ENCODE measurements around the gene GPR108.

GRCh38 chr19:6683971-6684370 is 53.4 kb downstream of the GPR108 start:
- TF ChIP-seq PATZ1 (CRISPR knock-in tag; IDR thresholded peaks at IDR 0.05; ENCODE audit: borderline replicate concordance) (no peak), ZC3H10 (CRISPR knock-in tag; IDR thresholded peaks at IDR 0.05) (no peak), ZFP3 (CRISPR knock-in tag; IDR thresholded peaks at IDR 0.05) (no peak), ARNTL (CRISPR knock-in tag; IDR thresholded peaks at IDR 0.05; ENCODE audit: borderline replicate concordance, low read depth) (no peak), CREB5 (CRISPR knock-in tag; IDR thresholded peaks at IDR 0.05; ENCODE audit: low read depth) (no peak), ZNF70 (CRISPR knock-in tag; IDR thresholded peaks at IDR 0.05) (no peak), ISL1 (CRISPR knock-in tag; IDR thresholded peaks at IDR 0.05) (no peak), TOX (CRISPR knock-in tag; IDR thresholded peaks at IDR 0.05; ENCODE audit: borderline replicate concordance) (no peak), RARB (CRISPR knock-in tag; IDR thresholded peaks at IDR 0.05) (no peak), ZNF8 (CRISPR knock-in tag; IDR thresholded peaks at IDR 0.05) (no peak), ESRRG (CRISPR knock-in tag; IDR thresholded peaks at IDR 0.05) (no peak)

Measured in SK-N-SH treated with all-trans-retinoic acid at 6 μM for 48 hours (cell line).